GM12878 (cell line): ENCODE results near the gene CCDC107. TPM values are rescaled to one million over a fixed set of nuclear protein-coding genes. Genes with fewer than 3 reads are reported as not detected.

Experiments used
- ATAC-seq: fragments of 200-7000 bp; cut with Tn5 transposase; 3 replicates; pipeline ENCODE4 v1.9.1; 2020; ENCODE audit warnings: mild to moderate bottlenecking, moderate library complexity
- BruUV-seq: library from RNA; stranded (reverse); fragments of 400-500 nt; replicated peaks from 2 replicates; lab custom pipeline; 2021; lab: Mats Ljungman, UMichigan
- CTCF ChIA-PET: fragments of 300-600 bp; sonication (Branson Sonifier 250); formaldehyde crosslinking; extraction: SDS; loops from one replicate; lab custom pipeline; 2021; ENCODE audit warnings: inconsistent platforms; lab: Yijun Ruan, JAX
- POLR2A ChIA-PET: fragments of 350-600 bp; formaldehyde crosslinking; extraction: SDS; loops from one replicate; lab custom pipeline; 2021; ENCODE audit warnings: inconsistent platforms; lab: Charles Lee
- RAD21 ChIA-PET: fragments of 300-600 bp; sonication (Branson Sonifier 250); formaldehyde crosslinking; loops from one replicate; lab custom pipeline; 2023; ENCODE audit warnings: antibody characterized with exemption; ENCODE audit not compliant: unreplicated experiment; lab: Charles Lee
- SMC1A ChIA-PET: fragments of 300-600 bp; sonication (Branson Sonifier 250); formaldehyde crosslinking; loops from one replicate; lab custom pipeline; 2023; ENCODE audit not compliant: unreplicated experiment, uncharacterized antibody; lab: Charles Lee
- DNase-seq: peaks from one replicate; pipeline ENCODE4 v3.0.0-alpha.2; 2011; ENCODE audit warnings: low read depth, low spot score
- FAIRE-seq: peaks from 3 replicates; lab custom pipeline; 2011; peaks lifted over from hg19 to GRCh38; lab: Jason Lieb, UNC
- H2AFZ ChIP-seq: 2 replicates; pipeline ENCODE4 v1.6.0; 2011; ENCODE audit warnings: low read depth, low read length, control low read depth; ENCODE audit not compliant: control insufficient read depth
- H3K27ac ChIP-seq: 2 replicates; pipeline ENCODE4 v1.5.1; 2011; ENCODE audit warnings: control low read depth; ENCODE audit not compliant: control insufficient read depth, insufficient read depth
- H3K27me3 ChIP-seq, 2 experiments: replicated peaks in 1 of 2; 2 replicates each; pipeline versions ENCODE4 v1.6.0 to v1.6.1; 2011; ENCODE audit warnings: low read length in 1 of 2; ENCODE audit not compliant: control insufficient read depth in 2 of 2, insufficient read depth in 2 of 2
- H3K36me3 ChIP-seq, 2 experiments: 2 replicates each; pipeline ENCODE4 v1.5.1; 2011; ENCODE audit warnings: low read length in 1 of 2; ENCODE audit not compliant: control insufficient read depth in 2 of 2, insufficient read depth in 2 of 2
- H3K4me1 ChIP-seq: 2 replicates; pipeline ENCODE4 v1.6.1; 2011; ENCODE audit warnings: mild to moderate bottlenecking, low read length, moderate library complexity, mixed read lengths; ENCODE audit not compliant: control insufficient read depth, insufficient read depth
- H3K4me2 ChIP-seq: 2 replicates; pipeline ENCODE4 v1.6.0; 2011; ENCODE audit warnings: control low read depth; ENCODE audit not compliant: control insufficient read depth, insufficient read depth
- H3K4me3 ChIP-seq: fragments of 200-600 bp; sonication (generic); 2 replicates; pipeline ENCODE4 v1.5.1; 2016
- H3K79me2 ChIP-seq: 2 replicates; pipeline ENCODE4 v1.6.0; 2011; ENCODE audit warnings: low read length; ENCODE audit not compliant: control insufficient read depth, insufficient read depth
- H3K9ac ChIP-seq: 2 replicates; pipeline ENCODE4 v1.8.0; 2011; ENCODE audit warnings: low read length, control low read depth, mixed read lengths; ENCODE audit not compliant: control insufficient read depth, insufficient read depth
- H3K9me3 ChIP-seq: replicated peaks from 3 replicates; pipeline ENCODE4 v1.5.1; 2011; ENCODE audit warnings: mild to moderate bottlenecking, low read length; ENCODE audit not compliant: control insufficient read depth, insufficient read depth
- H4K20me1 ChIP-seq: 2 replicates; pipeline ENCODE4 v1.6.0; 2011; ENCODE audit not compliant: control insufficient read depth, insufficient read depth
- BCL11A ChIP-seq: IDR thresholded peaks from 2 replicates; pipeline ENCODE4 v1.6.1; 2011; ENCODE audit warnings: low read depth, low read length
- BHLHE40 ChIP-seq, 2 experiments: fragments of 450-650 bp in 1 of 2; IDR thresholded peaks; 2 replicates each; pipeline ENCODE4 v1.6.1; 2011 to 2017; ENCODE audit warnings: low read depth in 2 of 2, borderline replicate concordance in 1 of 2, improper control_type of control experiment in 1 of 2, low read length in 1 of 2, mild to moderate bottlenecking in 1 of 2
- BRCA1 ChIP-seq: IDR thresholded peaks from 2 replicates; pipeline ENCODE4 v1.6.1; 2011; ENCODE audit warnings: low read depth, low read length, improper control_type of control experiment
- CBX5 ChIP-seq: sonication (generic); IDR thresholded peaks from 2 replicates; pipeline ENCODE4 v1.6.1; 2016; ENCODE audit warnings: low read depth, moderate library complexity, mild to moderate bottlenecking, inconsistent platforms
- CEBPB ChIP-seq, 2 experiments: fragments of 150-350 bp in 1 of 2; IDR thresholded peaks; 2 replicates each; pipeline ENCODE4 v1.6.1; 2012 to 2014; ENCODE audit warnings: low read depth in 2 of 2, low read length in 2 of 2, borderline replicate concordance in 1 of 2, inconsistent platforms in 1 of 2
- CHD1 ChIP-seq: IDR thresholded peaks from 2 replicates; pipeline ENCODE4 v1.6.1; 2012; ENCODE audit warnings: low read depth, low read length, improper control_type of control experiment
- CTCF ChIP-seq, 3 experiments: IDR thresholded peaks in 2 of 3; conservative IDR thresholded peaks in 1 of 3; 2 replicates each; pipeline ENCODE4 v1.5.1; 2011; ENCODE audit warnings: low read depth in 3 of 3, low read length in 3 of 3, mild to moderate bottlenecking in 3 of 3, control low read depth in 2 of 3, moderate library complexity in 2 of 3, inconsistent platforms in 1 of 3, mixed read lengths in 1 of 3; ENCODE audit not compliant: control insufficient read depth in 2 of 3, insufficient read depth in 1 of 3; ENCODE audit errors: extremely low read depth in 1 of 3
- EED ChIP-seq: sonication (generic); IDR thresholded peaks from 2 replicates; pipeline ENCODE4 v1.6.1; 2016; ENCODE audit warnings: antibody characterized with exemption, low read depth
- KLF5 ChIP-seq: fragments of 450-650 bp; IDR thresholded peaks from 2 replicates; pipeline ENCODE4 v1.6.1; 2014; ENCODE audit warnings: mild to moderate bottlenecking; ENCODE audit not compliant: partially characterized antibody
- MLLT1 ChIP-seq: fragments of 450-650 bp; IDR thresholded peaks from 2 replicates; pipeline ENCODE4 v1.6.1; 2016; ENCODE audit warnings: mild to moderate bottlenecking
- NFIC ChIP-seq: IDR thresholded peaks from 2 replicates; pipeline ENCODE4 v1.6.1; 2012; ENCODE audit warnings: low read depth, mild to moderate bottlenecking, inconsistent platforms, low read length, moderate library complexity
- NKRF ChIP-seq: fragments of 450-650 bp; conservative IDR thresholded peaks from 2 replicates; pipeline ENCODE4 v1.6.1; 2017; ENCODE audit warnings: mild to moderate bottlenecking, moderate library complexity
- POU2F2 ChIP-seq: IDR thresholded peaks from 3 replicates; pipeline ENCODE4 v1.6.1; 2011; ENCODE audit warnings: low read depth, mild to moderate bottlenecking, low read length, borderline replicate concordance
- ZNF687 ChIP-seq: fragments of 450-650 bp; IDR thresholded peaks from 2 replicates; pipeline ENCODE4 v1.6.1; 2017; ENCODE audit warnings: mild to moderate bottlenecking, moderate library complexity
- ZSCAN29 ChIP-seq: fragments of 450-650 bp; IDR thresholded peaks from 2 replicates; pipeline ENCODE4 v1.6.1; 2017; ENCODE audit warnings: mild to moderate bottlenecking, moderate library complexity
- WGBS: methylation state at CpG from one replicate; pipeline ENCODE4 v1.1.6; 2016; ENCODE audit warnings: low lambda C conversion rate; ENCODE audit not compliant: insufficient replicate concordance, insufficient coverage; ENCODE audit errors: missing lambda C conversion rate; 5-methylcytosine and 5-hydroxymethylcytosine counted together
- in situ Hi-C: fragments of 300-500 bp; cut with MboI; formaldehyde crosslinking; loops from 9 replicates; pipeline ENCODE4 v1.14.3; 2018; ENCODE audit warnings: mixed read lengths
- intact Hi-C: fragments of 100-400 bp; cut with micrococcal nuclease; formaldehyde crosslinking; loops from one replicate; pipeline ENCODE4 v1.14.2; 2022; ENCODE audit not compliant: unreplicated experiment
- polyA plus RNA-seq, 11 experiments: library from polyadenylated mRNA; depleted of rRNA in 4 of 11; unstranded in 6 of 11; stranded (reverse) in 5 of 11; fragments of >200 nt; fragmentation: Nextera tagmentation in 4 of 11; fragmentation: Illumina TruSeq in 1 of 11; extraction: Ambion mirVana in 4 of 11; extraction: Trizol in 1 of 11; gene quantifications; 1 replicate in 1 of 11; 2 replicates in 10 of 11; pipeline versions ENCODE4 v1.2.1 to v1.2.3, GENCODE V29; 2011 to 2016; ENCODE audit warnings: inconsistent platforms in 2 of 11, missing spikeins in 2 of 11, low read depth in 1 of 11
- total RNA-seq, 4 experiments: library from RNA; depleted of rRNA in 3 of 4; stranded (reverse); fragments of >200 nt in 3 of 4; fragmentation: Illumina TruSeq in 1 of 4; extraction: Trizol in 1 of 4; gene quantifications; 2 replicates each; pipeline versions ENCODE4 v1.2.1 to v1.2.3, GENCODE V29; 2013 to 2021

The CCDC107 gene
- total and polyA plus RNA-seq, 10 of the 15 experiments (the other 5 are each of a cell fraction or from before 2014, with no cell fraction given), result 0.19 to 18.3 (median 10.6) TPM

- no peak for ATAC-seq
- DNase-seq, result no peak
- H4K20me1 ChIP-seq, result no peaks in the 10 kb centered on the region
- ChIA-PET RAD21 (no interaction called here), POLR2A (interaction anchor here (2.7 kb wide), 1 partner anchor 11 kb away, joined by 8 read pairs; no protein-coding TSS in a partner anchor), SMC1A (interaction anchor here (1.1 to 1.2 kb wide), 2 partner anchors 9 to 24 kb away, joined by 3 to 5 read pairs; no protein-coding TSS in a partner anchor), CTCF (interaction anchor here (5.0 kb wide), 1 partner anchor 10 kb away, joined by 39 read pairs; no protein-coding TSS in a partner anchor)
- WGBS, result 45% methylated on average over 12 of the region's 13 CpGs
- H2AFZ ChIP-seq, result no peak overlapping the region
- in situ Hi-C loops (no loop called here), intact Hi-C loops (no loop called here)
- no peaks in the 10 kb centered on the region for H3K9me3 ChIP-seq
- no peaks in the 10 kb centered on the region for H3K36me3 ChIP-seq
- no peak overlapping the region for H3K4me2 ChIP-seq
- no peak overlapping the region for H3K4me3 ChIP-seq
- FAIRE-seq, result no peak
- no peak overlapping the region for H3K27ac ChIP-seq
- no peak overlapping the region for H3K9ac ChIP-seq
- H3K79me2 ChIP-seq, result no peaks in the 10 kb centered on the region; the same call in 1 of the 2 replicates
- H3K27me3 ChIP-seq, result no peaks in the 10 kb centered on the region; a peak in 1 of 4 replicates
- peaks cover 2% of the 10 kb centered on the region for H3K4me1 ChIP-seq
- BruUV-seq, result no TSS peak
- TF ChIP-seq CTCF (IDR thresholded peaks at IDR 0.05 in 2 of 3, conservative IDR thresholded peaks at IDR 0.05 in 1 of 3; ENCODE audit: control insufficient read depth in 2 of 3, extremely low read depth in 1 of 3, insufficient read depth in 1 of 3, low read depth in 3 of 3, low read length in 3 of 3) (no peak), BRCA1 (no peak), POU2F2 (no peak), KLF5 (no peak), CHD1 (no peak), NFIC (no peak), BCL11A (no peak), NKRF (no peak), ZNF687 (no peak), CBX5 (no peak), EED (no peak), BHLHE40 (IDR thresholded peaks at IDR 0.05; ENCODE audit: borderline replicate concordance in 1 of 2, low read depth in 2 of 2, low read length in 1 of 2) (no peak), ZSCAN29 (no peak), MLLT1 (no peak), CEBPB (IDR thresholded peaks at IDR 0.05; ENCODE audit: borderline replicate concordance in 1 of 2, low read depth in 2 of 2, low read length in 2 of 2) (no peak)
Observed at GRCh38 chr9:35685506-35685905, 27.4 kb downstream of the CCDC107 start.
